Right cardiac atrium (tissue), 5 donors: ENCODE data around the gene DUSP15. TPM values are rescaled to one million over a fixed set of nuclear protein-coding genes. Genes with fewer than 3 reads are reported as not detected.

Source experiments
- ATAC-seq, 2 donors: fragments of 200-7000 bp; cut with Tn5 transposase; one replicate each; pipeline versions ENCODE4 v1.8.0 to v1.9.1; 2020; ENCODE audit warnings: moderate library complexity in 2 of 2, mild to moderate bottlenecking in 1 of 2
- DNase-seq, 3 donors: peaks; one replicate each; pipeline ENCODE4 v3.0.0-alpha.2; 2020
- H3K27ac ChIP-seq: one replicate; pipeline ENCODE4 v1.5.1; 2013; ENCODE audit warnings: mild to moderate bottlenecking, low read length, control low read depth, moderate library complexity
- H3K27me3 ChIP-seq: one replicate; pipeline ENCODE4 v1.6.1; 2013; ENCODE audit not compliant: control insufficient read depth, insufficient read depth
- H3K4me1 ChIP-seq: one replicate; pipeline ENCODE4 v1.6.1; 2013; ENCODE audit warnings: low read length; ENCODE audit not compliant: control insufficient read depth, insufficient read depth
- H3K4me3 ChIP-seq: one replicate; pipeline ENCODE4 v1.5.1; 2013; ENCODE audit warnings: low read length, control low read depth
- H3K9me3 ChIP-seq: one replicate; pipeline ENCODE4 v1.6.1; 2013; ENCODE audit warnings: low read length; ENCODE audit not compliant: control insufficient read depth
- WGBS: extraction: QIAGEN DNeasy Blood & Tissue Kit; methylation state at CpG from one replicate; pipeline ENCODE4 v1.1.7; 2013; 5-methylcytosine and 5-hydroxymethylcytosine counted together
- intact Hi-C, 4 donors: fragments of 100-400 bp; cut with DNase I; formaldehyde crosslinking; loops; one replicate each; pipeline versions ENCODE4 v1.11.0 to v1.14.0; 2022 to 2023
- polyA plus RNA-seq: library from polyadenylated mRNA; stranded (reverse); fragments of 200-250 nt; gene quantifications from one replicate; pipeline ENCODE4 v1.2.3, GENCODE V29; 2013
- total RNA-seq, 4 donors: library from RNA; stranded (reverse); fragmentation: NEBNext Ultra II Directional; extraction: Animal tissue kit (Norgen Biotek cat#: 25700); gene quantifications; one replicate each; pipeline ENCODE4 v1.2.1, GENCODE V29; 2021
- donor health status: healthy with polysubstance abuse.
- donor health status: DM: no; HTN: yes; CAD: no.
- donor health status: DM: no; HTN: no; CAD: no.
- donor health status: DM: no; HTN: yes; CAD: no; lungs with severe emphysema.
- donor health status: DM: yes; HTN: yes; CAD: no.

The DUSP15 gene
- total and polyA plus RNA-seq, 5 donors: 6.6 to 11.0 (median 7.2) TPM

DNA sequence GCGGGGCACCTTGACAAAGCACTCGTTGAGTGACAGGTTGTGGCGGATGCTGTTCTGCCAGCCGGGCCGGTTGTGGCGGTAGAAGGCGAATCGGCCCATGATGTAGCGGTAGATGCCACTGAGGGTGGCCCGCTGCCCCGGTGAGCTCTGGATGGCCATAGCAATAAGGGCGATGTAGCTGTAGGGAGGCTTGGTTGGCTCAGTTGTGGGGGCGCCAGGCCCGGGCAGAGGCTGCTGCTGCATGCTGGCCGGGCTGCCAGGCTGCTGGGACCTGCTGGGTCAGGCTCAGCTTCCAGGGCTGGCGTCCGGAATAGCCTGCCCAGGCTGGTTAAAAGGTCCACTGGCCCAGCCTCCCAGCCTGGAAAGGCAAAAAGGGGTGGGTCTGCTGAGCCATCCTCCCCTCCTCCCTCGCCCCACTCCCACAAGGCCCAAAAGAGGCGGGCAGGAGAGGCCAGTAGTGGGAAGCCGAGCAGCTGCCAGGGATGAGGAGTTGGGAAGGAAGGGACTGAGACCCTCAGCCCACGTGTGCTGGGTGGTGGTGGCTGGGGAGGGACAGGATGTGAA lies 24.9 kb downstream of the DUSP15 start, which contains the start of gene FOXS1:
FOXS1 (minus strand) TSS at position 305 of the 564 bp plus-strand sequence; CDS start at position 243, 62 bp downstream.
- Histone ChIP-seq H3K4me3 (peak within 1 kb of the TSS; percentile 11), H3K9me3 (no peaks in the 10 kb centered on the region), H3K4me1 (peaks cover 4% of the 10 kb centered on the region), H3K27ac (no peak within 1 kb of the TSS), H3K27me3 (no peaks in the 10 kb centered on the region)
- DNase-seq: peak; percentile 75 to 90 (median 87)
- peak; percentile 61 to 80 for ATAC-seq
- intact Hi-C loops: no loop called here
- 53% methylated on average over 21 of the region's 21 CpGs for WGBS

DNA sequence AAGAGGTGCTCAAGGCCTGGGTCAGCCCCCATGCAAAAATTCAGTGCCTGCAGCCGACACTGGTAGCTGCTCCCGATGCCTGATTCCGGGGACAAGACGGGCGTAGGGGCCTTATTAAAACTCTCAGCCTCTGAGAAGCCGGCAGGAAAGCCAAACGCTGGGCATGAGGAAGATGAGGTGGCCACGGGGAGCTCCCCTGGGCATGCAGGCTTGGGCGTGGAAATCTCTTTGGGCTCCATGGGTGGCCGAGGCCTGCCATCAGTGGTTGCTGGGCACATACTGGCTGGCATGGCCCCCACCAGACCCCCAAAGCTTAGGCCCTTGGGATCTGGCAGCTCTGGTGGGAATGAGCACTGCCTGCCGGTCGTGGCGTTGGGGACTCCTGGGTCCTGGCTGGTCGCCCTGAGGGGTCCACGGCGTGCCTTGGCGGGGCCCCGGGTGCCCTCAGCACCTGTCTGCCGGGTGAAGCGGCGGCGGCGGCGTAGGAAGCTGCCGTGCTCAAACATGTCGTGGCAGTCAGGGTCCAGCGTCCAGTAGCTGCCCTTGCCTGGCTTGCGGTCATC lies 25.5 kb downstream of the DUSP15 start:
- ATAC-seq: no peak

DNA sequence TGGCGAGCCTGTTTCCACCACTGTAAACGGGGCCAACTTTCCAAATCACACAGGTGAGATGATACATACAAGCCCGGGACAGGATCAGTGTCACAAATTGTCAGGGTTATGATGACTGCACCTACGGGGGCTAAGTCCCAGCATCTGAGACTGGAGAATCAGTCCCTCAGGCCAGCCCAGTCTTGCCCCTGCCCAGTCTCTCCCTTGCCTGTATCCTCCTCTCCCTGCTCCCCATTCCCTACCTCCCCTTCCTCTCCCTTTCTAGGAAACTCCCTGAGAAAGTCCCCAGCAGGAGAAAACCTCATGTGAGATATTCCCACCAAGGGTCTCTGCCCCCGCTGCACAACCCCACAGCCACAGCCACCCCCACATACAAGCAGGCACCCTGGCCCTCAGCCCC lies 26.4 kb downstream of the DUSP15 start:
- Histone ChIP-seq H3K4me1 (peaks cover 4% of the 10 kb centered on the region), H3K9me3 (no peaks in the 10 kb centered on the region), H3K27me3 (no peaks in the 10 kb centered on the region), H3K27ac (peak overlapping the region; percentile 5), H3K4me3 (no peak overlapping the region)
- 79% methylated on average over 5 of the region's 5 CpGs for WGBS
- DNase-seq (peak in 1 of 3 donors; percentile 40), ATAC-seq (no peak)
- intact Hi-C loops: no loop called here

More for the DNA sequence above, 25.5 kb downstream of the DUSP15 start:
- peak in 2 of 3 donors; percentile 37 to 59 for DNase-seq
- Histone ChIP-seq H3K4me1 (peaks cover 4% of the 10 kb centered on the region), H3K27me3 (no peaks in the 10 kb centered on the region), H3K4me3 (peak overlapping the region; percentile 11), H3K9me3 (no peaks in the 10 kb centered on the region), H3K27ac (no peak overlapping the region)
- intact Hi-C loops: no loop called here
- WGBS: 77% methylated on average over 28 of the region's 28 CpGs

DNA sequence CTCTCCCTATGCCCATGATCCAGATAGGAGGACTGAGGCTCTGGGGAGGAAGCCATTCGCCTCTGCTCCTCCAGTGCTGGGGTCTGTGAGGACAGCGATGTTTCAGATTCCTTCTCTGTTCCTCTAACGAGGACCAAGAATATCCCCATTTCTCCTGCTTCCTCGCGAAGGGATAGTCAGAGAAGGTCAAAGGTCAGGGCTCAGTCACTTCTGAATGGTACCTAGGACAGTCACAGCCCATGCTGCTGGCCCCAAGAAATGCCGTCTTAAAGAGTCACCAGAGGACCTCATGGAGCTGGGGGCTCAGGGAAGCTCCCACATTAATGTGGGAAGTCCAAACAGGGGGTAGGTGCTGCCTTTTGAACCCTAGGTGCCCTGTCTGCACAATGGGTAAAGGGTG lies 27.0 kb downstream of the DUSP15 start:
- intact Hi-C loops: no loop called here
- peak overlapping the region; percentile 21 for H3K27ac ChIP-seq
- no peaks in the 10 kb centered on the region for H3K27me3 ChIP-seq
- H3K9me3 ChIP-seq: no peaks in the 10 kb centered on the region
- 63% methylated on average over 6 of the region's 6 CpGs for WGBS
- H3K4me1 ChIP-seq: peaks cover 4% of the 10 kb centered on the region
- DNase-seq (peak in 2 of 3 donors; percentile 10 to 33), ATAC-seq (no peak)
- H3K4me3 ChIP-seq: no peak overlapping the region

DNA sequence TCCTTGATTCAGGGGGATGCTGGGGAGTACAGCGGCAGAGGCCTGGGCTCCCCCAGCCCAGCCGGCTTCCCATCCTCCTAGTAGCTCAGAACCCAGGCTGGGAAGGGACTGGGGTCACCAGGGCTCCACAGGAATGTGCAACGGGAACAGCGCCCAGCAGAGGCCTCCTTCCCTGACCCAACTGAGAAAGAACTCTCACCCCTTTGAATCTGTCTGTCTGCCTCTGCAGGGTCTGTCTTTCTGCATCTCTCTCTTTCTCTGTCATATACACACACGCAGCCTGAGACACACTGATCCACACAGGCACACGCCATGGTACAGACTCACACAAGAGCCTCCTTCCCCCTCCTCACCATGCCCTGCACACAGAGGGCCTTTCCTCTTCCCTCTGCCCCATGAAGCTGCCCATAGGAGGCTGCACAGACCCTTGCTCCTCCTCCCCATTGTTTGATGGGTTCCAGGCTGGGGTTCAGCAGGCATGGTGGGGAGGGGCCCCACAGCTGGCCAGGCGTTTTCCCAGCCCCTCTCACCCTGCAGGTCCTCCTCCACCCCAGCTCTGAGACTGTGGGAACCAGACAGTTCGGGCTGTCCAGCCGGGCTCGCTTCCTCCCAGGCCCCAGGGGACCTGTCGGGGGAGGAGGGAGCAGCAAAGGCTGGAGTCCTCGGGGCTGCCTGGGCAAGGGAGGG lies 27.7 kb downstream of the DUSP15 start:
- peak; percentile 69 to 78 for ATAC-seq
- intact Hi-C loops: no loop called here
- no peak overlapping the region for H3K4me3 ChIP-seq
- peak; percentile 79 to 93 (median 87) for DNase-seq
- peak overlapping the region; percentile 28 for H3K27ac ChIP-seq
- H3K27me3 ChIP-seq: no peaks in the 10 kb centered on the region
- H3K9me3 ChIP-seq: no peaks in the 10 kb centered on the region
- 45% methylated on average over 12 of the region's 12 CpGs for WGBS
- H3K4me1 ChIP-seq: peaks cover 6% of the 10 kb centered on the region

DNA sequence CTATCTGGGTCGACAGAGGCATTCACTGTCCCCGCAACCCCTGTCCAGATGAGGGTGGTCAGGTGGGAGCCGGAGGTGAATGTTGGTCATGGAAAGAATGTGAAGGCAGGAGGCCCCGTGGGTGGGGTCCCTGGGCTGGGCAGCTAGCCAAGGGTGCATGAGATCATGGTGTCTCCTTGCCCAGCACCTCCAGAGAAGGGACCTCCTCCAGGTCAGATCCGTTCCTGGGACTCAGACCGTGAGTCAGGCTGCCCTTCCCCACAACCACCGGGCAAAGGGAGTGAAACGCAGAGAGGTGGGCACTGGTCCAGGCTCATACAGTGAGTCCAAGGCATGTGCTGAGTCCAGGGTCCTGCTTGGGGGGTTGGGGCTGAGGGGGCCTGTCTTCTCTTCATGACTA lies 28.4 kb downstream of the DUSP15 start:
- Histone ChIP-seq H3K9me3 (no peaks in the 10 kb centered on the region), H3K27me3 (no peaks in the 10 kb centered on the region), H3K4me1 (peaks cover 6% of the 10 kb centered on the region), H3K27ac (peak overlapping the region; percentile 9), H3K4me3 (no peak overlapping the region)
- intact Hi-C loops: no loop called here
- peak in 1 of 2 donors; percentile 55 for ATAC-seq
- DNase-seq: peak; percentile 67 to 79 (median 74)
- WGBS: 35% methylated on average over 8 of the region's 8 CpGs

DNA sequence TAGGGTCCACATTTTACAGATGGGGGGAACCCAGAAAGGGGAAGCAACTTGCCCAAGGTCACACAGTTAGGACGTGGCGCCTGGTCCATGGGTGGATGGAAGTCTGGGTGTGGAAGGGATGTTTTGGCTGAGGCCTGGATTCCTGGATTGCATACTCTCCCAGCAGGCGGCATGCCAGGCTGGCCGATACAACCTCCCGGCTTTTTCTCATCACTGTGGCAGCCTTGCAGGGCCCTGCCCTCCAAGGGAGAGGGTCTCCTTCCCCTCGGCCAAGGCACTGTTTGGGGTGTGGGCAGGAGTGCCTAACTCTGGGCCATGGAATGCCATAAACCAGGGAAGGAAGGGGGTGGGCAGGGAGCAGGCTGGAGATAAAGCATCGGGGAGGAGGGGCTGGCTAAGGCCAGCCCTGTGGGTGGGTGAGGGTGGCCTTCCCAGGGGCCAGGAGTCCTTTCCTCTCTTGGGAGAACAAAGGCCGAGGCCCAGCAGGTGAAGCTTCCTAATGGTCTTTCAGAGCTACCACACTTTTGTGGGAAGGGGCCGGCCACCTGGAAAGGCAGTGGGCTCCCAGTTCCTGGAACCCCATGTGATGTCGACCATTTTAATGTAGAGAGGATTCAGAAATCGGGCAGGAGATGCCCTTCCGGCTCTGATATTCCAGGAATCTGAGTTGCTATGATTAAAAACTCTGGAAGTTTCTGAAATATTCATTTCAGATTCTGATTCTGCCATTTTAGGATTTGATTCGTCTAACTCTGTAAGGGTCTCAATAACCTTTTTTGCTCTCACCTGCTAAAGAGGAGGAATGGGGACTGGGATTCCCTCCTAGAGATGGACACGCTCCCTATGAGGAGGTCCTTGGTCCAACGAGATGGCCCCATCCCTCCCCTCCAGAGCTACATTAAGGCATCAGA lies 29.2 kb downstream of the DUSP15 start:
- H3K4me3 ChIP-seq: no peak overlapping the region
- no peaks in the 10 kb centered on the region for H3K9me3 ChIP-seq
- peaks cover 6% of the 10 kb centered on the region for H3K4me1 ChIP-seq
- intact Hi-C loops: no loop called here
- no peaks in the 10 kb centered on the region for H3K27me3 ChIP-seq
- peak overlapping the region; percentile 9 for H3K27ac ChIP-seq
- no peak for ATAC-seq
- WGBS: 65% methylated on average over 15 of the region's 15 CpGs
- DNase-seq: peak in 2 of 3 donors; percentile 70 to 75

DNA sequence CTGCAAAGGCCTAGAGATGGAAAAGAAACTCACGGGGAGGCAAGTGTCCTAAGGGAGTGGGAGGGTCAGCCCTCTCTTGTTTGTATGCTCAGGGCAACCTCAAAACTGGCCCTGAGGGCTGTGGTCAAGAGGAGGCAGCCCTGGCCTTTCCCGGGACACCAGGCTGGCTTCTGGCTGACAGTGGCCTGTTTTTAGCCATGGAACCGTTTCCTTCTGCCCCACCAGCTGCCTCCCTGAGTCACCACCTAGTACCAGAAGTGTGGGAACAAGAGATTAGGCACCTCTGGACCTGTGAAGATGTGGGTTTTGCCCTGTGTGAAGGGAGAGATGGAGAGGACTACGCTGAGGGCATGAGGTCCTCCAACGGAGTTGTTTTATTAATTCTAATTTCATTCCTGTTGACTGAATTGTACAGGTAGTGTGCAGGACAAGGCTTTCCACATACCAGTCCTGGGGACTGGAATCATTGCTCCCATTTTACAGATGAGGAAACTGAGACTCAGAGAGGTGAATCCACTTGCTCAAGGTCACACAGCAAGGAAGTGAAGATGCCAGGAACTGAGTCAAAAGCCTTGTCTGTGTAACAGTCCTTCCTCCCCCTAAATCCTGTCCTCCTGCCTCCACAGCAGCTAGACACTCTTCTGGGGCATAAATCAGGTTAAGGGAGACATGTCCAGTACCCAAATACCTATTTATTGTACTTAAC lies 30.4 kb downstream of the DUSP15 start:
- no peak for ATAC-seq
- peak in 2 of 3 donors; percentile 3 to 31 for DNase-seq
- intact Hi-C loops: no loop called here
- Histone ChIP-seq H3K4me1 (peaks cover 11% of the 10 kb centered on the region), H3K4me3 (no peak overlapping the region), H3K27me3 (no peaks in the 10 kb centered on the region), H3K9me3 (no peaks in the 10 kb centered on the region), H3K27ac (no peak overlapping the region)
- WGBS: 73% methylated on average over 5 of the region's 5 CpGs

DNA sequence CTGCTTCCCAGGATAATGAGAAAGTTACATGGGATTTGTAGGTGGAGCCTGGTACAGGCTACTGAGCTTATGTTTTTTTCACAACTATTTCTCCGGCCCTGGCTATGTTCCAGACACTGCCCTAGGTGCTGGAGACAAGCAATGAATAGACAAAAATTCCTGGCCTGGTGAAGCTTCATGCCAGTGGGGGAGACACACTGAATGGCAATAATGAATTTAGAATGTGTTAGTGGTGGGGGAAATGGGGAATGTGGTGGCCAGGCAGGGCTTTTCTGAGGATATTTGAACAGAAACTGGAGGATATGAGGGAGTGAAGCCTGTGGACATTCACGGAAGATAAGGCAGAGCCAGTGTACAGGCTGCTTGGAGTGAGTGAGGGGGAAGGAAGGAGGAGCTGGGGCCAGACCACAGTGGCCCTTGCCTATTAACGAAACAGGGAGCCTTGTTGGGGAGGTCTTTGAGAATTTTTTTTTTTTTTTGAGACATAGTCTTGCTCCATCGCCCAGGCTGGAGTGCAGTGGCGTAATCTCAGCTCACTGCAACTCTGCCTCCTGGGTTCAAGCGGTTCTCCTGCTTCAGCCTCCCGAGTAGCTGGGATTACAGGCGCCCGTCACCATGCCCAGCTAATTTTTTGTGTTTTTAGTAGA lies 31.6 kb downstream of the DUSP15 start:
- ATAC-seq (no peak), DNase-seq (peak in 2 of 3 donors; percentile 23 to 55)
- intact Hi-C loops: no loop called here
- Histone ChIP-seq H3K27me3 (no peaks in the 10 kb centered on the region), H3K9me3 (no peaks in the 10 kb centered on the region), H3K4me3 (no peak overlapping the region), H3K27ac (no peak overlapping the region), H3K4me1 (peaks cover 11% of the 10 kb centered on the region)
- WGBS: 59% methylated on average over 9 of the region's 9 CpGs

DNA sequence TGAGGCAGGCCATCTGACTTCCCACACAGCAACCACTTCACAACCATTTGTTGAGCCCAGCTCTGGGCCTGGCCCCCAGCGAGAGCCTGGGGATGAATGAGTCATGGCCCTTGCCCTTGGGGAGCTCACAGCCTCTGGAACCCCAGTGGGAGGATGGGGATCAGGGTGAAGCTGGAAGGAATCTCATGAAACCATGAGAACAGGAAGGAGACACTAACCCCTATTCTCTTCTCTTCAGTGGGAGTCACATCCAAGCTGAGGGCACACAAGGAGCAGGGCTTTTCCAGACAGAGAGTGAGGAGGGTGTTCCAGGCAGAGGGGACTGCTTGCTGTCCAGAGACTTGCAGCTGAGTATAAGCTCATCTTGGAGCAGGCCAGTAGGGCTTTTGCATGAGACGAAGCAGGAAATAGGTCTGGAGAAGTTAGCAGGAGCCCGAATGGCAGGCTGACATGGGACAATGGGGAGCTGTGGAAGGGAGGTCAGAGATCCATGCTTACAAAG lies 32.4 kb downstream of the DUSP15 start:
- no peaks in the 10 kb centered on the region for H3K27me3 ChIP-seq
- no peak overlapping the region for H3K4me3 ChIP-seq
- ATAC-seq (no peak), DNase-seq (peak in 1 of 3 donors; percentile 59)
- 43% methylated on average over 3 of the region's 3 CpGs for WGBS
- intact Hi-C loops: no loop called here
- no peak overlapping the region for H3K27ac ChIP-seq
- no peaks in the 10 kb centered on the region for H3K9me3 ChIP-seq
- peaks cover 11% of the 10 kb centered on the region for H3K4me1 ChIP-seq
